RCC 7860 (cell line): ENCODE results near the gene CASTOR1.
"Not testable (repeated sequence)": the region's sequence is repeated elsewhere in the genome, so short reads cannot be mapped to it uniquely, and the experiment has no call there.

Source experiments
- DNase-seq: peaks from one replicate; pipeline ENCODE4 v3.0.0-alpha.2; 2015; ENCODE audit warnings: low spot score
- FAIRE-seq: peaks from 2 replicates; lab custom pipeline; 2012; peaks lifted over from hg19 to GRCh38; lab: Jason Lieb, UNC

CASTOR1 gene

DNA sequence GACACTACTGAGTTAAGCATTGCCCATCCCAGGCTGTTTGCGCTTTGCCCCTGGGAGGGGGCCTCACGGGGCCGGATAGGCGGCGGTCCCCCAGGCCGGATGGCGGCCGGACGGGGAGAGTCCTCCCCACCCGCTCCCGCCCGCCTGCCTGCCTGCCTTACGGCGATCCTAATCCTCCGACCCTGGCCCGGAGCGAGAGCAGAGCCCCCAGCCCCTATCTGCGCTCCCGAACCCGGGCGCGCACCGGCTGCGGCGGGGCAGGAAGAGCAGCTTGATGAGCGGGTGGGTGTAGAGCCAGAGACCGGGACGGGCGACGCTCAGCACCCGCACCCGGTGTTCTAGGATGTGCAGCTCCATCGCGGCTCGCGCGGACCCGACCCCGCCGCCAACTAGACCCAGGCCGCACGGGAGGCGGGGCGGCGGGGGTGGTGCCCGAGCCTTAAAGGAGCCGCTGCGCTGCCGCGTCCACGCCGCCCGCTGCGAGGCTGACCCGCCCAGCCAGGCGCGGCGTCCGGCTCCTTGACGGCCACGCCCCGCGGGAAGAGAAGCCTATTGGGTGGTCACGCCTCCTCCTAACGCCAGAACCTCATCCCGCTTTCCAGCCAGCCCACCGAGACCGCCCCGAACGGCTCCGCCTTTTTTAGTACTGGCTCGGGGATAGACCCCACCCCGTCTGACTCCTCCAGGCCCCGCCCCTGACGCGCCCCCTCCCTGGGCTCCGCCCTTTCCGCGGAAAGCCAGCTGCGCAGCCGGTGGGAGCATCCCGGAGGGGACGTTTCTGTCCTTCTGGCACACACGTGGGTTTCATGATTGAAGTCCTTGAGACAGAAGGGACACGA, at the start of gene CASTOR1:
CASTOR1 (minus strand) TSS at position 365 of the 839 bp plus-strand sequence; CDS start at position 357, 8 bp downstream.
- DNase-seq (peak; percentile 92), FAIRE-seq (no peak)

DNA sequence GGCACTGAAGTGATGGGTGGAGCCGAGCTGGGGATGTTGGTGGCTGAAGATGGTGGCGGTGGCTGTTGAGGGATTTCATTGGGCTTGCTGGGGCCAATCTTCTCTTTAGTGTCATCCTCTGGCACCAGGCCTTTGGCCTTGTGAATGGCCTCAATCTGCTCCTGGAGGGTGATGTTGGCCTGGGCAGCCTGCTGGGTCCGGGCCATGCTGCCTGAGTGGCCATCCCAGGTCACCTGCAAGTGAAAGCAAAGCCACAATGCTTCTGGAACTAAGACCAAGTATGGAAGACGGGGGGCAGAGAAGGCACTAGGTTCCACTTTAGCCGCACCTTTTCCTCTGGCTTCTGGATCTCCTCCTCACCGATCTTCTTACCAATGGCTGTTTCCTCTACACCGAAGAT, 49.5 kb upstream of the CASTOR1 start:
- DNase-seq (no peak), FAIRE-seq (no peak)

DNA sequence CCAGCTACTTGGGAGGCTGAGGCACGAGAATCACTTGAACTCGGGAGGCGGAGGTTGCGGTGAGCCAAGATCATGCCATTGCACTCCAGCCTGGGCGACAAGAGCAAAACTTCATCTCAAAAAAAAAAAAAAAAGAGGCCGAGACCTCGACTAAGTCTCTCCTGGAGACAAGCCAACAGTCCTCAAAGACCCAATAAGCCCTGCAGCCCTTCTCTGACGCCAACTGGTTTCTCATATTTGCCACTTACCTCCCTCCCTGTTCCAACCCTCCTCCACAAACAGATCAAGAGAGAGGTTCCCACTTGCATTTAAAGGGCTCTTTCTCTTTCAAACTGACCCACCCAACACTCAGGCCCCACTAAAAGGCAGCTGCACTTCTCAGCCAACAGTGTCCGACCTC, 49.0 kb upstream of the CASTOR1 start:
- not testable (repeated sequence) for DNase-seq, FAIRE-seq

DNA sequence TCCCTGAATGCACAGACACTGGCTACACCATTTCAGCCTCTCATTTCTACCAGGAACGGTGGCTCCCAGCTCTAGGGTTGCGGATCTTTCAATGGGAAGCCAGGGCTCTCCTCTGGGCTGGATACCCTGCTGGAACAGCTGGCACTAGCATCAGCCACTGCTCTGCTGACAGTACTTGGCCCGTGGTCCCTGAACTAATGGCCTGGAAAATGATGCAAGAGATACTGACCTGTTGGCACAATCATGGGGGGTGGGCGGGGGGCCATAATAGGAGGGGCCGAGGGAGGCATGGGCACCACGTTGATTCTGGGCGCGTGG, 48.1 kb upstream of the CASTOR1 start:
- FAIRE-seq (no peak), DNase-seq (no peak)

DNA sequence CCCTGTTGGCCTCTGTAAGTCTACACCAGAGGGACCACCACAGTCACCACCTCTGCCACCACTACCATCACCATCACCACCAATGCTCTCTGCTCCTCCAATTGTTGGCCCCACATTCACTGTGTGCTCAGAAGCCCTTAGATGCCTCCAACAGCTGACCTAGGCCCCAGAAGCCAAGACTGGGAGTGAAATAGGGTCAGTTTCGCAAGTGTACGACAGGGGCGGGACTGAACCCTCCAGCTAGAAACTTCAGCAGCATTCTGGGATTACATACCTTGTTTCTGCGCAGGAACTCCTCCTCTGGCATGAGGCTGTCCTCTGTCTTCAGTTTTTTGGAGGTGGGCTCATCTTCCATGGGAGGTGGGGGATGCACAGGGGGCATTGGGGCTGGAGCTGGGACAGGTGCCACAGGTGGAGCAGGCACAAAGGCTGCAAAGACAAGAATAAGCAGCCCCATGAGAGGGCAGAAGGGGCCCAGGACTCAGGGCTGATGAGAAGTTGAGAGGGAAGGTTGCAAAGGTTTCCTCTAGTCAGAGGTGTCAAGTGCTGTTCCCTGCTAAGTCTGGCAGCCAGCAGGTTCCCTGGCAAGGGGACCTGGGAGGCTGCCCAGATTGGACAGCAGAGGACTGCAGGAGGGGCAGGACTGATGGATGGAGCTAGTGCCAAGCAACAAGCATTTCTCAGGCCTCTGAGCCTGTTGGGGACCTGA, 47.6 kb upstream of the CASTOR1 start:
- no peak for FAIRE-seq

DNA sequence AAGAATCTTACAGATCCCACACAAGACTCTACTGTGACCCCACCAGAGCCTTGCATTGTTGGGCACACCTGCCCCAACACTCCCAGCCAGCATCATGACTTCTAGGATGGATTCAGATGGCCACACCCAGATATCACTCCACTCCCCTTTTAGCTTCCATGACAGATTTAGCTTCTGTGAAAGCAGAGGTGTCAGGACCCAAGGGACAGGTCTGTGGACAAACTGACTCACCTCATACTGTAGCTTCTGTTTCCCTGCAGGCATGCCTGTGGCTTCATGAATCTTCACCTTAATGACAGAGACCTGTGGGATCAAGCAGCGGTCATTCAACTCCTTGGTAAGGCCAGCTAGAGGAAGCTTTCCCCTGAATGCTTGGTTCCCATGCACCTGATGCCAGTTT, 45.9 kb upstream of the CASTOR1 start:
- no peak for FAIRE-seq

More for the DNA sequence above, 47.6 kb upstream of the CASTOR1 start:
- DNase-seq, result no peak

DNA sequence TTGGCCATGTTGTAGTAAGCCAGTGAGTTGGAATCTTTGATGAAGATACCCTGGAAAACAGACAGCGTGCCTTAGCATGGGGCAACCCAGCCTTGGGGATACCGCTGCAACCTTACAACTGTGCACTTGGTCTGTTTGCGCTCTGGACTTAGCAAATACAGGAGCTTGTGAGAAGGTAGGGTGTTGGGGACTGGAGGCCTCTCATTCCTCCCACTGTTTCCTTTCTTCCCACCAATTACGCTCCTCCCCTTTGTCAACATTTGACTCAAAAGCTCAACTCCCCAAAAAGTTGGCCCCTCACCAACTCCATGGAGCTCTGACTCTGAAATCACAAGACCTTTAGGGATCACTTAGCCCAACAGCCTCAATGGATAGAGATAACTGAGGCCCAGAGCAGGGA, 45.3 kb upstream of the CASTOR1 start:
- DNase-seq, result no peak
- no peak for FAIRE-seq

More for the DNA sequence above, 45.9 kb upstream of the CASTOR1 start:
- DNase-seq, result no peak

DNA sequence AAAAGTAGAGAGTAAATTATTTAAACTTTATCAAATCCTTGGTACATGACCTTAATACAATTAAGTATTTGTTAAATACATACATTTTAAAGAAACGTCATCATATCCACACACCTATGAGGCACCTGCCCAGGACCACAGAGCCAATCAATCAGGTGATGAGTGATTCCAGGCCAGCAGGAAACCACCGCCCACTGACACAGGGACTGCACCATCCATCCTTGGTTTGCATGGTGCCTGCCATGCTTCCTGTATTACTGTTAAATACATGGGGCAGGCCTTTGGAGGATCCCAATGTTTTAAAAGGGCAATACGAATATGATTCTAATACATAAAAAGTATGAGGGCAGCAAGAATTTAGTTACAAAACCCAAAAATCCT, 44.4 kb upstream of the CASTOR1 start:
- FAIRE-seq (no peak), DNase-seq (no peak)

DNA sequence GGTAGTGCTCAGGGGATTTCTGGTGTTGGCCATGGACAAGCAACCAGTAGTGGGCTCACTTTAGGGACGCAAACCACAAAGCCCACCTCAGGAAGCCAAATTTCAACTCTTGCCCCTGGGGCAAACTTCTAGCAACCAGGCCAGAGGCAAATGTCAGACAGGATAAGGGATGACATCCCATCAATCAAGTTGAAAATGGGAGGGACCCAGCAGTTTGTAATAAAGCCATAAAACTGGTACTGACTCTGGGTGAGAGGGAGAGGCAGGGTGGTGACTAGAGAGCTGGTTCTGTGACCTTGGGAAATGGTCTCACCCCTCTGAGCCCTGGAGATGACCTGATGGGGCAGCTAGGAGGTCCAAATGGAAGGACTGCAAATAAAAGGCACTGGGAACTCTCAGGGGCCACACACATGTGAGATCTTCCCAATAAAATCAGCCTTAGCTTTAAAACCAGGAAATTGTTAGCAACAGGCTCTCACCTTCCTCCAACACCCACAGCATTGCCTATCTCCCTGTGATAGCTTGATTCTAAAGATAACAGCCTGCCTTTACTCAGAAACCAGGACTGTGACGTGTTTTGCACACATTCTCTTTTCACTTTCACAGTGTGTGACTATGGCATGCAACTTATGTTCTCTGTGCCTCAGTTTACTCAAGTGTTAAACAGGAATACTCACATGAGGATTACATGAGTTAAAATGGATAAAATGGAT, 43.8 kb upstream of the CASTOR1 start:
- DNase-seq (no peak), FAIRE-seq (no peak)

DNA sequence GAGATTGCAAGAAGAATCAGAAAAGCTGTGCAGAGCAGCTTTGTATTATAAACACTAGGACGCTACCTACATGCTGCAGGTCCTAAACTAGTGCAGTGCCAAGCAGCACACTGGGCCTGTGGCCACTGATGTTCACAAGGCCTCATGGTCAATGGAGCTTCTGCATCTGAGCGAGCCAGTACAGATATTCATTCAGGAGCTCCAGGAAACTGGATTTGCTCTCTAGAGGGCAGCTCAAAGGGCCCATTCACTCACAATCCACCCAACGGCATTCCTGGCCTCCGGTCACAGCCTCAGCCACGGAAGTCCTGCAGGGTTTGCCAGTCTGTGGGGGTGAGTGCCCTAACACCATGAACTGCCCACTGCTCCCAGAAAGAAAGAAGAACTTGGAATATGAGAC, 43.2 kb upstream of the CASTOR1 start:
- DNase-seq (no peak), FAIRE-seq (no peak)

DNA sequence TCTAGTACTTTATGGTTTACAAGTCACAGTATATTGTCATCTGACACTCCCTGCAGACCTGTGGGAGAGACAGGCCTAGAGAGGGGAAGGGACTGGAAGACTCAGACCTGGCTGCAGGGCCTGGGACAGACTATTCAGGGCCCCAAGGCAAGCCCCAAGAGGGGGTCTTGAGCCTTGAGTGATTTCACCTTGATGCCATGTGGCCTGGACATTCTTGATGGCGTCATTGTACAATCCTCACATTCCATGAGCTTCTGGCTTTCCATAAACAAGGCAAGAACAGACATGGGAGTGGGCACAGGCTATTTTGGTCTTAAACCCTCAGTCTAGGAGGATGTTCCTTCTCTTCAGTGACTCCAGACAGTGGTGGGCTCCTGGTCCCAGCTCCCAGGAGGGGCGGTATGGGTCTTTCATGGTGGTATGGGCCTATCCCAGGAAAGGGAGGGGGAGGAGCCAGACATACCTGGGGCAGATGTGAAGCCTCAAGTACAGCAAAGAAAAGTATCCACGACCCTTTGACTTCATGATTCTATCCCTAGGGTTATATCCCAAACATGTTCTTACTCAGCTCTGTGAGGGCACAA, 39.3 kb upstream of the CASTOR1 start:
- DNase-seq (no peak), FAIRE-seq (no peak)

DNA sequence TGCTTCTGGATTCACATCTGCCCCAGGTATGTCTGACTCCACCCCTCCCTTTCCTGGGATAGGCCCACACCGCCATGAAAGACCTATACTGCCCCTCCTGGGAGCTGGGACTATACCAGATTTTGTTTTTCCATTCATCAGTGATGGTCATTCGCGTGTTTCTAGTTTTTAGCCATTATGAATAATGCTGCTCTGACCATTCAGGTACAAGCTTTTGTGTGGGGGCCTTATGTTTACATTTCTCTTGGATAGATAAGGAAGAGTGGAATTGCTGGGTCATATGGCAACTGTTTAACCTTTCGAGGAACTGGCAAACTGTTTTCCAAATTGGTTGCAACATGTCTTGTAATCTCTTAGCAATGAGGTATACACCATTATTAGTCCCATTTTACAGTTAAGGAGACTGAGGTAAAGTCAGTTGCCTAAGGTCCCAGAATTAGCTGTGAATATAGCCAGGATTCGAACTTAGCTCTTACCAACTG, 38.6 kb upstream of the CASTOR1 start:
- FAIRE-seq (no peak), DNase-seq (no peak)

DNA sequence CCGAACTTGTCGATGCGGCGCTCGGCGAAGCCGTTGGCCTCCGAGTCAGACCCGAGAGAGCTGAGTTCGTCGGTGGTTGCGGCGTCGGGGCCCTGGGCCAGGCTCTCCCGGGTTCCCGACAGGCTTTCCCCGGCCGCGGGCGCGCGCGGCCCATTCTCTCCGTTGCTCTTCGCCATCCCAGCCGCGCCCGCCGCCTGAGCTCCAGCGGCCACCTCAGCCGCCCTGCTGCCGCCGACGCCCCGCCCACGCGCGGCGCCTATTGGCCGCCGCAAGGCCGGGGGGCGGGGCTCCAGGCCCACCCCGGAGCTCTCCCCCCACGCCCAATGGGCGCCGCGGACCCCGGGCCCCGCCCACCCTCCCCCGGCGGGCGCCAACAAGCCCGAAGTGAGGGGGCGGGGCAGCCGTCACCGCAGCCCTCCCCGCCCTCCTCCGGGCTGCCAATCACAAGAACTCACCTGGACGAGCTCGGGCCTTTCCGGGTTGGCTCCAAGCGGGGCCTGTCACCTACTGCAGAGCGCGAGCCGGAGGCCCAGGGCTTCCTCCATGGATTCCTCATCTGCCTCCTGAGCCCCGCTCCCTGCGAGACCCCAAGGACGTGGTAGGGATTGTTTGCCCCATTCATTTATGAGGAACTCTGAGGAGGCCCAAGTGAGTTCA, 37.5 kb upstream of the CASTOR1 start, which contains the start of gene TBC1D10A:
TBC1D10A (minus strand) TSS at position 236 of the 657 bp plus-strand sequence; CDS start at position 176, 60 bp downstream.
- FAIRE-seq (no peak), DNase-seq (peak; percentile 74)

DNA sequence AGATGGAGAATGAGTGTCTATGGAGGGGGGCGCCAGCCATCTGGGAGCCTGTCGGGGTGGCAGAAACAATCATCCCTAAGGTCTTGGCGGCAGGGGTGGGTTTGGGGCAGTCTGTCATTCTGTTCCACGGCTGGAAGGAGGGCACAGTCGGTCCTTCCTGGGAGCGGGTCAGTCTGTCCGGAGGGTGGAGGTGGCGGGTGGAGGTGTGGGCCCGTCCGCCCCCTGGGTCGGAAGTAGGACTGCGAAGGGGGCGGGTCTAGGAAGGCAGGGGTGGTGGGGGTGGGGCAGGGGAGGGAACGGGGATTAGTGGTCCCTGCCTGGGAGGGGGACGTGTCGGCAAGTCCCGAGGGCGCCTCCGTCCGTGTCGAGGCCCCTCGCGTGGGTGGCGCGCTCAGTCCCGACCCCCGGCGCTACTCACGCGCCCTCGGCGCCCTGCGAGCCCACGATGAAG, 37.0 kb upstream of the CASTOR1 start:
- FAIRE-seq (no peak), DNase-seq (peak; percentile 8)

DNA sequence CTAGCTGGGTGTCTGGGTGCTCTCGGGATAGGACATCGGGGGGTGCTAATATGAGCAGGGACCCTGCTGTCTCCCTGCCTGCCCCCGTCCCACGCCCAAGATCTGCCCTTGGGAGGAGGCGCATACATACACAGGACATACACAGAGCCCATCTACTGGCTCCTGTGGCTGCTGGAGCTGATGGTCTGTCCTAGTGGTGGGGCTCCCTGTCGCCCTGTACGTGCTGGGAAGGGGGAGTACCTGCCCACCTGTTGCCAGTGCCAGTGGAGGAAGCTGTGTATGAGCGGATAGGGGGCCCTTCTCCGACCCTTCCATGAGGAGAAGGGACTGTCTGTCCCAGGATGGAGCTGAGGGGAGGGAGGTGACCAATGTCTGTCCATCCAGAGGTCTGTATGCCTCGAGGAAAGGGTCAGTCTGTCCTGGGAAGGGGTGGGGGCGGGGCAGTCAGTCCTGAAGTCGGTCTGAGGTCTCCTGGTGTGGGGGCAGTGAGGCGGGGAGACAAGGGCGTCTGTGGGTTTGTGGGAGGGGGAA, 36.5 kb upstream of the CASTOR1 start:
- FAIRE-seq, result no peak
- no peak for DNase-seq

DNA sequence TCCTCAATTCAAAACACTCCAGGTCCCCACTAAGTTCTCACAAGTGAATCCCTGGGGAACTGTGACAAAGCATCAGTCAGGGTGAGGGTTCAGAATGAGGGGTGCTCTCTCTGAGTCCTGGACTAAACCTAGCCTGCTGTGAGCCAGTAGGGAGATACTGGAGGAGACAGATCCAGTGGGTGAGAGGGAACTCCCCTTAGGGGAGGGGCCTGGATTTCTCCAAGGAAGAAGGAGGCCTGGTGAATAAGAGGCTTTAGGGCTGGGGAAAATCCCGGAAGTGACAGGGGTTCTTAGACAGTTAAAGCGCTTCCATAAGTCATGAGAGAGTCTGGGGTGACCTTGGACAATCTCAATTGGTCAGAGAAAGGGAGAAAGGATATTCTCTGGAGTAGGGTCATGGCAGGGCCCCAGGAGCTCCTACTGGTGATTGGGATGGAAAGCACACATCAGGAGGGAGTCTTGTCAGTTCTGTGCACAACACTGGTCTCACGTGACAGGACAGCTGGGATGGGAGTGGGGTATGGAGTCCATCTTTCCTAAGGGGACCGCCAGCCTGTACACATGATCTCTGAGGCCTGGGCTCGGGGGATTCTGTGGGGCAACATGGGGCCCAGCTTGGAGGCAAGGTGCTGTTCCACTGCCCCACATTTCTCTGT, 35.9 kb upstream of the CASTOR1 start:
- peak; percentile 67 for DNase-seq
- FAIRE-seq, result peak; percentile 78

DNA sequence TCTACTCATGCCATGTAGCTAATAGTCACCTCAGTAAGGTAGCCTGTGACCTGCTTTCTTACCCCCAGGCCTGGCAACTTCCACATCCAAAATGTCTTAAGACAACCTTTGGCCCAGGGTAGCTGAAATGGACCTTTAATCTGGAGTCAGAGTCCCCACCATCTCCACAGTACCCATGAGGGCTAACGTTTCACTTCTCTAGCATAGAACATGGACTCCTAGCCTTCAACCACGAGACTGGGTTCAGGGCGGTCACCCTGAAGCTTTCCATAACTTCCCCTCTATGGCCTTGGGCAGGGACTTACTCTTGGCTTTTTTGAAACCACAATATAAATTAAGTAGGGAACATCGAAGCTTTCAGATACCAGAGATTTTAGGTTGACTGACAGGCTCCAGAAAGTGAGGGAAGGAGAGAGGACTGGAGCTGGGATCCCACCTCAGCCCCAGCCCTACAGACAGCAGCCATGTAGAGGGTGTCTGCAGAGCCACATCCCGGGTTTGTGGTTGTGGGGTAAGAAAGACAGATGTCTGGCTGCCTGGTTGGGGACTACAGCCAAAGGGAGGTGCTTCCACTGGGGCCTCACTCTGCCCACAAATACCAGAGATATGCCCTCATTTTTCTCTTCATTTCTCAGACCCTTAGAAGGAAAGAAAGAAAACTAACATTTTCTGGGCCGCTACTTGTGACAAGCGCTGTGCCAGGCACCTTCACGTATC, 34.9 kb upstream of the CASTOR1 start:
- DNase-seq, result no peak
- no peak for FAIRE-seq

DNA sequence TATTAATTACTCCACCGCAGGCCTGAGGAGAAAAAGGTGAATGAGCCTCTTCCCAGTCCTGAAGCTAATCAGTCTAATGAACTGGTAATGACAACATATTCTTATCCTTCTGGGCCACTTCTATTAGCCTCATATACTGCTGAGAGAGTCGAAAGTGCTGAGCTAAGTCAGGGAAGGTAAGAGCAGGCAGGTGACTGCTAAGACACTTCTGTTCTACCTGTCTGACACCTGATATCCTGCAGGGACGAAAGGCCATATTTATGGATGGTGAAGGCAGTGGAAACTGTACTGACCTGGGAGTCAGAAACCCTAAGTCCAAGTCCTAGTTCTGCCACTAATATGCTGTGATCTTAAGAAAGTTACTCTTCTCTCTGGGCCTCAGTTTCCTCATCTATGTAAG, 33.9 kb upstream of the CASTOR1 start:
- no peak for FAIRE-seq
- no peak for DNase-seq

DNA sequence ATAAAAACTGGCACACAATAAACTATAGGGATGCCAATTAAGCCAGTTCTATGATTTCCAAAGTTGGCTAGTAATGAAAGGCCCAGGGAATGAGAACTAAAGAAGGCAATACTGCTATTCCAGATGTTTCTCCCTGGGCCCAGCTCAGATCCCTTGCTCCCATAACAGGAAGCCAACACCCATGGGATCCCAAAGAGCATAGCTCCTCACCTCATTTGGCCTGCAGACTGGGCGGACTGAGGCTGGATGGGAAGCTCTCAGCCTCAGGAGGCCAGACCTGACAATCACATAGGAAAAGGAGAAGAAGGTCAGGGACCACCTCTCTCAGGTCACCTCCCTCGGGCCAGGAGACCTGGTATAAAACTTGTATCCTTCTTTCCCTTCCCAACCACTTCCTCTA, 32.2 kb upstream of the CASTOR1 start:
- no peak for DNase-seq
- FAIRE-seq, result no peak
